ENCODE measurements around the gene RFFL. TPM values are rescaled to one million over a fixed set of nuclear protein-coding genes. Genes with fewer than 3 reads are reported as not detected.

Gene RFFL
- total and polyA plus RNA-seq, 4 donors = 5.8 to 38.1 (median 21.9) TPM

DNA sequence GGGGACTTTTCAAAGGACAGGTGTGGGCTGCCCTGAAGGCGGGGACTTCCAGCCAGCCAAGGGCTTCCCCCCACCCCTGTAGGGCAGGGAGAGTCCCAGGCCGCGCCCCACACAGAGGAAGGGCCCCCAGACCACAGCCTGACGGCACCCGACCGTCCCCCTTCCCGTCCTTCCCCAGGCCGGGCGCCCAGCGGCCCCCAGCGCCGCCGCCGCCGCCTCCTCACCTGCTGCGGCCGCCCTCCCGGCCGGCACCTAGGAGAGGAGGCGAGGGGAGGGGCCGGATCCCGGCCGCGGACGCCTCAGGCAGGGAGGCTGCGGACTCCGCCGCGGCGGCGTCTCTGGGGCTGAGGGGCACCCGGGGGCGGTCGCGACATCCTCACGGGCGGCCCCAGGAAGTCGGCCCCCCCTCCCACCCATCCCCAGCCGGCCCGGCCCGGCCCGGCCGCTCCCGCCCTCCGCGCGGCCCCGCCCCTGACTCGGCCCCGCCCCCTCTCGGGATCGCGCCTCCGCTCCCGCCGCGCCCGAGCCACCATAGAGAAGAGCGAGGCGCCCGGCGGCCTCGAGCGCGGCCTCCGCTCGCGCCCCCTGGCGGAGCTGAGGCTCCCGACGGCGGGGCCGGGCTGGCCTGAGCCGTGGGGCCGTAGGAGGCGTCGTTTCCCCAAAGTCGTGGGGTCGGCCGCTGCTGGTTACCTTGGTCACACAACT is 25.5 kb upstream of the RFFL start:
- Histone ChIP-seq H3K27me3 (ENCODE audit: control insufficient read depth in 3 of 3, insufficient read depth in 3 of 3, low read length in 2 of 3) (no peaks in the 10 kb centered on the region), H3K27ac (ENCODE audit: low read depth in 1 of 2, low read length in 1 of 2) (peak overlapping the region; percentile 86 to 94), H3K36me3 (ENCODE audit: control insufficient read depth in 4 of 4, insufficient read depth in 4 of 4, low read length in 4 of 4) (peaks cover 0 to 1% (median 0%) of the 10 kb centered on the region in 4 donors), H3K9ac (ENCODE audit: insufficient read depth in 1 of 2, low read length in 2 of 2) (peak overlapping the region; percentile 66 to 77), H3K4me1 (ENCODE audit: control insufficient read depth in 5 of 5, insufficient read depth in 5 of 5, low read length in 5 of 5) (peaks cover 0 to 18% (median 0%) of the 10 kb centered on the region in 5 donors), H3K9me3 (ENCODE audit: control insufficient read depth in 4 of 4, insufficient read depth in 3 of 4, low read length in 3 of 4) (no peaks in the 10 kb centered on the region), H3K4me3 (peak overlapping the region; percentile 96)
- DNase-seq (peak; percentile 89 to 92 (median 92)), ATAC-seq (ENCODE audit: insufficient read depth, low FRiP score) (peak; percentile 98)
- 0 to 1% methylated on average over 14 to 79 of the region's 80 CpGs for WGBS, 2 donors
- TF ChIP-seq CTCF (IDR thresholded peaks at IDR 0.05; ENCODE audit: control extremely low read depth, extremely low read depth) = peak; percentile 80

DNA sequence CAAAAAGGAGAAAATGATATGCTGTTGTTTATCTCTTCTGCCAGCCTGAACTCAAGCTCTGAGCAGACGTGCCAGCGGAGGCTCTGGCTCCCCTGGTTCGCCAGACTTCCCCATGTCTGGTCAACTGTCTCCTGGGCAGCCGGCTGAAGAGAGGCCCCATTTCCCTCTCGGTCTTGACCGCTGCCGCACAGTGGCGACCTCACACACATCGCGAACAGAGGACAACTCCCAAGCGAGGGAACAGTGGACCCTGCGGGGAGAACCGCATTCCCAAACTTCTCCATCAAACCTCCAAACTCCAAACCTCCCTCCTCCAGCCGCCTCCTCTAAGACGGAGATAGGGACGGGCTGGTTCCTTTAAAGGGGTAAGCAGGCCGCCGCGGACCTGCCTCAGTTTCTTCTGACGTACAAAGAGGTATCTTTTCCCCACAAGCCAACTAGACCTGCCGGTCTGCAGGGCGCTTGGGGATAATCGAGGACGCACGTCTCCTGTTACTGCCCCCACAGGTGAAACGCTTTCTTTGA is 24.9 kb upstream of the RFFL start:
- H3K27ac ChIP-seq (ENCODE audit: low read depth in 1 of 2, low read length in 1 of 2) = peak overlapping the region; percentile 86 to 94
- 0 to 1% methylated on average over 26 of the region's 26 CpGs for WGBS, 2 donors
- DNase-seq = peak; percentile 59 to 70 (median 69)
- H3K36me3 ChIP-seq (ENCODE audit: control insufficient read depth in 4 of 4, insufficient read depth in 4 of 4, low read length in 4 of 4) = peaks cover 0 to 1% (median 0%) of the 10 kb centered on the region in 4 donors
- peaks cover 0 to 18% (median 0%) of the 10 kb centered on the region in 5 donors for H3K4me1 ChIP-seq (ENCODE audit: control insufficient read depth in 5 of 5, insufficient read depth in 5 of 5, low read length in 5 of 5)
- peak overlapping the region; percentile 96 for H3K4me3 ChIP-seq
- peak overlapping the region; percentile 66 to 77 for H3K9ac ChIP-seq (ENCODE audit: insufficient read depth in 1 of 2, low read length in 2 of 2)
- peak; percentile 37 for ATAC-seq (ENCODE audit: insufficient read depth, low FRiP score)
- H3K9me3 ChIP-seq (ENCODE audit: control insufficient read depth in 4 of 4, insufficient read depth in 3 of 4, low read length in 3 of 4) = no peaks in the 10 kb centered on the region
- no peak for TF ChIP-seq CTCF (IDR thresholded peaks at IDR 0.05; ENCODE audit: control extremely low read depth, extremely low read depth)
- no peaks in the 10 kb centered on the region for H3K27me3 ChIP-seq (ENCODE audit: control insufficient read depth in 3 of 3, insufficient read depth in 3 of 3, low read length in 2 of 3)

DNA sequence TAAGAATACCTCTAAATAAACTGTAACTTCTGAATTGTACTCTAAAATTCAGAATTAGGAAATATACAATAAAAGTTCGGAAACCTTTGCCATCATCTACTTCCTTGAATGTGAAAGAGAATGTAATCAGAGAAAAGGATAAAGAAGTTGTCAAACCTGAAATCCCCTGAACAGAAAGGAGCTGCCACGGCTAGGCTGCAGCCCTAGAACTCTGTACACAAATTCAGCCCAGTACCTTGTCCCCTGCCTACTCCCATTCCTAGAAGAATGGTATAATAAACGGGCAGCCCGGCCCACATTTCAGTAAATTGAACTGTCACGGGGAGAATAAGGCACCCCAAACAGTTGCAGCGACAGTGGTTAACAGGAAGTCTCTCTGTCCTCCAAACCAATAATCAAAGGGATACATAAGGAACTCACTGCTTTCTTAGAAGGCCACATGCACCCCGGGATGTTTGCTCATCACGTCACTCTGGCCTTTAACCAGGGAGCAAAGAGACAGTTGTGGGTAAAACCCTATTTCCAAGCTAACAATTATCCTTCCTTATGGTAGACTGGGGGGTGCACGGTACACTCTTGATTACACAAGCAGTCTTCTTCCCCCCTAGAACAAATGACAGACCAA is 24.3 kb upstream of the RFFL start:
- 7 to 9% methylated on average over 9 of the region's 9 CpGs for WGBS, 2 donors

More for the DNA sequence above, 24.3 kb upstream of the RFFL start:
- Histone ChIP-seq H3K27ac (ENCODE audit: low read depth in 1 of 2, low read length in 1 of 2) (peak overlapping the region; percentile 86 to 94), H3K4me1 (ENCODE audit: control insufficient read depth in 5 of 5, insufficient read depth in 5 of 5, low read length in 5 of 5) (peaks cover 0 to 18% (median 0%) of the 10 kb centered on the region in 5 donors), H3K36me3 (ENCODE audit: control insufficient read depth in 4 of 4, insufficient read depth in 4 of 4, low read length in 4 of 4) (peaks cover 0 to 1% (median 0%) of the 10 kb centered on the region in 4 donors), H3K9me3 (ENCODE audit: control insufficient read depth in 4 of 4, insufficient read depth in 3 of 4, low read length in 3 of 4) (no peaks in the 10 kb centered on the region), H3K4me3 (peak overlapping the region; percentile 96), H3K27me3 (ENCODE audit: control insufficient read depth in 3 of 3, insufficient read depth in 3 of 3, low read length in 2 of 3) (no peaks in the 10 kb centered on the region), H3K9ac (ENCODE audit: insufficient read depth in 1 of 2, low read length in 2 of 2) (peak overlapping the region in 1 of 2 donors; percentile 77)
- ATAC-seq (ENCODE audit: insufficient read depth, low FRiP score) (no peak), DNase-seq (peak; percentile 30 to 60 (median 55))
- TF ChIP-seq CTCF (IDR thresholded peaks at IDR 0.05; ENCODE audit: control extremely low read depth, extremely low read depth) = no peak
